ENCODE results near the gene GNG4. TPM values are rescaled to one million over a fixed set of nuclear protein-coding genes. Genes with fewer than 3 reads are reported as not detected.
A peak's percentile ranks its signal among the peaks of the same experiment; 100 is the strongest.
"Not testable (repeated sequence)": the region's sequence is repeated elsewhere in the genome, so short reads cannot be mapped to it uniquely, and the experiment has no call there.

Gene GNG4
- total RNA-seq, 3 donors from 2014 or later: 2.9 to 7.7 (median 4.6) TPM

DNA sequence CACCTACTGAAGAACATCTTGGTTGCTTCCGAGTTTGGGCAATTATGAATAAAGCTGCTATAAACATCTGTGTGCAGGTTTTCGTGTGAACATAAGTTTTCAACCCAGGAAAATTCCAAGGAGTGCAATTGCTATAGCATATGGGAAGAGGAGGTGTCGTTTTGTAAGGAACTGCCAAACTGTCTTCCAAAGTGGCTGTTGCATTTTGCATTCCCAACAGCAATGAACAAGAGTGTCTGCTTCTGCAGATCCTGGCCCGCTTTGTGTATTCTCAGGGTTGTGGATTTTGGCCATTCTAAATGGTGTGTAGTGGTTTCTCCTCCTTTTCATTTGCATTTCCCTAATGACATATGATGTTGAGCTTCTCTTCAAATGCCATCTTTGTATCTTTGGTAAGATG lies 23.8 kb downstream of the GNG4 start:
- Histone ChIP-seq H3K4me1 (ENCODE audit: low read depth) (peaks cover 9% of the 10 kb centered on the region), H3K9me3 (no peaks in the 10 kb centered on the region), H3K36me3 (ENCODE audit: low read depth) (no peaks in the 10 kb centered on the region), H3K4me3 (no peak overlapping the region)
- no peak for TF ChIP-seq CTCF (IDR thresholded peaks at IDR 0.05)
- intact Hi-C loops (cut with DNase I, micrococcal nuclease): no loop called here
- no peak for DNase-seq
- no peak for ATAC-seq

GRCh38 chr1:235625340-235625739 lies 24.2 kb downstream of the GNG4 start:
- DNase-seq (no peak), ATAC-seq (peak; percentile 84)
- Histone ChIP-seq H3K4me1 (ENCODE audit: low read depth) (peaks cover 9% of the 10 kb centered on the region), H3K4me3 (no peak overlapping the region), H3K36me3 (ENCODE audit: low read depth) (no peaks in the 10 kb centered on the region), H3K9me3 (no peaks in the 10 kb centered on the region)
- TF ChIP-seq CTCF (IDR thresholded peaks at IDR 0.05): no peak
- intact Hi-C loops (cut with DNase I, micrococcal nuclease): no loop called here

GRCh38 chr1:235624721-235625333 lies 24.8 kb downstream of the GNG4 start:
- peak; percentile 31 for ATAC-seq
- no peak for TF ChIP-seq CTCF (IDR thresholded peaks at IDR 0.05)
- intact Hi-C loops (cut with DNase I, micrococcal nuclease): no loop called here
- H3K36me3 ChIP-seq (ENCODE audit: low read depth): no peaks in the 10 kb centered on the region
- no peaks in the 10 kb centered on the region for H3K9me3 ChIP-seq
- no peak overlapping the region for H3K4me3 ChIP-seq
- no peak for DNase-seq
- H3K4me1 ChIP-seq (ENCODE audit: low read depth): peaks cover 9% of the 10 kb centered on the region

GRCh38 chr1:235622936-235623779 lies 26.4 kb downstream of the GNG4 start:
- no peaks in the 10 kb centered on the region for H3K36me3 ChIP-seq (ENCODE audit: low read depth)
- peak; percentile 77 for ATAC-seq
- intact Hi-C loops (cut with DNase I, micrococcal nuclease): no loop called here
- DNase-seq: peak in 1 of 3 donors; percentile 65
- H3K4me1 ChIP-seq (ENCODE audit: low read depth): peaks cover 9% of the 10 kb centered on the region
- no peak for TF ChIP-seq CTCF (IDR thresholded peaks at IDR 0.05)
- no peaks in the 10 kb centered on the region for H3K9me3 ChIP-seq
- H3K4me3 ChIP-seq: no peak overlapping the region

DNA sequence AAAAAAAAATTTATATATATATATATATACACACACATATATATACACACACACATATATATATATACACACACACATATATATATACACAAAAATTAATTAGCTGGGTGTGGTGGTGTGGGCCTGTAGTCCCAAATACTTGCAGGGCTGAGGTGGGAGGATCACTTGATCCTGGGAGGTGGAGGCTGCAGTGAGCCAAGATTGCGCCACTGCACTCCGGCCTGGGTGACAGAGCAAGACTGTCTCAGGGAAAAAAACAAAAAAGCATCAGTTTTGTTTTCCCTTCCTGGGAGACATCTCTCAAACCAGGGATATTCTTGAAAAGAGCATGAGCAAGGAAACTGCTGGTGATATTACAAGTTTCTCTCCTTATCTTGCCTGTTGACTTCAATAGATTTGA lies 30.4 kb downstream of the GNG4 start:
- H3K4me1 ChIP-seq (ENCODE audit: low read depth); H3K9me3 ChIP-seq; ATAC-seq; H3K36me3 ChIP-seq (ENCODE audit: low read depth); DNase-seq; H3K4me3 ChIP-seq; intact Hi-C loops (cut with DNase I, micrococcal nuclease): not testable (repeated sequence)

GRCh38 chr1:235617808-235618207 lies 31.8 kb downstream of the GNG4 start:
- DNase-seq: no peak
- no peak for ATAC-seq
- H3K9me3 ChIP-seq: no peaks in the 10 kb centered on the region
- H3K4me1 ChIP-seq (ENCODE audit: low read depth): peaks cover 9% of the 10 kb centered on the region
- intact Hi-C loops (cut with DNase I, micrococcal nuclease): no loop called here
- H3K36me3 ChIP-seq (ENCODE audit: low read depth): no peaks in the 10 kb centered on the region
- no peak overlapping the region for H3K4me3 ChIP-seq
- TF ChIP-seq CTCF (IDR thresholded peaks at IDR 0.05): no peak
